H1 (cell line): ENCODE results near the gene CRABP2. TPM values are rescaled to one million over a fixed set of nuclear protein-coding genes. Genes with fewer than 3 reads are reported as not detected.

Experiments used
- CTCF ChIA-PET: fragments of 300-600 bp; sonication (Branson Sonifier 250); formaldehyde crosslinking; loops from one replicate; lab custom pipeline; 2021; ENCODE audit not compliant: partially characterized antibody; lab: Charles Lee
- POLR2A ChIA-PET: fragments of 300-600 bp; sonication (Branson Sonifier 250); formaldehyde crosslinking; loops from one replicate; lab custom pipeline; 2021; ENCODE audit warnings: inconsistent platforms; ENCODE audit not compliant: partially characterized antibody; lab: Charles Lee
- DNase-seq, 2 experiments: peaks; one replicate each; pipeline versions ENCODE4 v3.0.0 to v3.0.0-alpha.2; 2010 to 2022; ENCODE audit warnings: low spot score in 2 of 2, low read depth in 1 of 2, mixed read lengths in 1 of 2
- FAIRE-seq: peaks from 2 replicates; lab custom pipeline; 2011; peaks lifted over from hg19 to GRCh38; lab: Jason Lieb, UNC
- H2AFZ ChIP-seq: 2 replicates; pipeline ENCODE4 v1.8.1; 2012; ENCODE audit warnings: low read length, inconsistent platforms
- H2AK5ac ChIP-seq: 2 replicates; pipeline ENCODE4 v1.6.1; 2013; ENCODE audit warnings: low read depth, low read length
- H2BK120ac ChIP-seq: replicated peaks from 2 replicates; pipeline ENCODE3; 2013; ENCODE audit warnings: low read depth, low read length, inconsistent platforms
- H2BK12ac ChIP-seq: 2 replicates; pipeline ENCODE4 v1.6.1; 2013; ENCODE audit warnings: low read depth, low read length
- H2BK15ac ChIP-seq: 2 replicates; pipeline ENCODE4 v1.6.1; 2013; ENCODE audit warnings: low read length
- H2BK20ac ChIP-seq: 2 replicates; pipeline ENCODE4 v1.6.1; 2013; ENCODE audit warnings: low read length
- H2BK5ac ChIP-seq: 2 replicates; pipeline ENCODE4 v1.6.1; 2013; ENCODE audit warnings: low read depth, low read length
- H3K14ac ChIP-seq: 2 replicates; pipeline ENCODE4 v1.6.1; 2013; ENCODE audit warnings: inconsistent platforms; ENCODE audit not compliant: insufficient read length
- H3K18ac ChIP-seq: 2 replicates; pipeline ENCODE4 v1.6.1; 2013; ENCODE audit warnings: low read length; ENCODE audit errors: extremely low read depth
- H3K23ac ChIP-seq: 2 replicates; pipeline ENCODE4 v1.6.1; 2013; ENCODE audit warnings: inconsistent platforms; ENCODE audit not compliant: insufficient read length
- H3K23me2 ChIP-seq: 2 replicates; pipeline ENCODE4 v1.6.1; 2013; ENCODE audit warnings: low read depth, low read length
- H3K27ac ChIP-seq: 2 replicates; pipeline ENCODE4 v1.6.1; 2011; ENCODE audit warnings: low read depth, low read length, inconsistent platforms
- H3K27me3 ChIP-seq, 4 experiments: replicated peaks in 1 of 4; 1 replicate in 1 of 4; 2 replicates in 3 of 4; pipeline versions ENCODE4 v1.6.1 to v1.8.1; 2011 to 2013; ENCODE audit warnings: low read length in 3 of 4, mild to moderate bottlenecking in 3 of 4, inconsistent platforms in 2 of 4, mixed read lengths in 2 of 4, moderate library complexity in 1 of 4; ENCODE audit not compliant: control insufficient read depth in 3 of 4, insufficient read depth in 3 of 4; ENCODE audit errors: extremely low read depth in 1 of 4
- H3K36me3 ChIP-seq, 4 experiments: 2 replicates each; pipeline versions ENCODE4 v1.6.1 to v1.8.1; 2011 to 2013; ENCODE audit warnings: mild to moderate bottlenecking in 4 of 4, low read length in 3 of 4, moderate library complexity in 2 of 4, control low read depth in 1 of 4, inconsistent platforms in 1 of 4; ENCODE audit not compliant: insufficient read depth in 4 of 4, control insufficient read depth in 2 of 4
- H3K4ac ChIP-seq: replicated peaks from 2 replicates; pipeline ENCODE3; 2013; ENCODE audit warnings: low read length, low read depth, mixed read lengths, inconsistent platforms; ENCODE audit not compliant: insufficient read length
- H3K4me1 ChIP-seq, 4 experiments: replicated peaks in 1 of 4; 1 replicate in 1 of 4; 2 replicates in 3 of 4; pipeline versions ENCODE4 v1.6.1 to v1.8.1; 2011 to 2013; ENCODE audit warnings: low read length in 3 of 4, inconsistent platforms in 2 of 4, mixed read lengths in 1 of 4; ENCODE audit not compliant: insufficient read depth in 4 of 4, control insufficient read depth in 3 of 4
- H3K4me2 ChIP-seq, 2 experiments: 2 replicates each; pipeline versions ENCODE4 v1.6.1 to v1.8.1; 2011 to 2013; ENCODE audit warnings: low read depth in 2 of 2, low read length in 2 of 2, control low read depth in 1 of 2, inconsistent platforms in 1 of 2, mild to moderate bottlenecking in 1 of 2; ENCODE audit not compliant: insufficient read depth in 1 of 2
- H3K4me3 ChIP-seq, 4 experiments: fragments of 200-600, 300-600 bp in 1 of 4; sonication (generic), shearing (Covaris generic), sonication (Bioruptor Twin) in 1 of 4; 2 replicates each; pipeline versions ENCODE4 v1.5.1 to v1.8.1; 2011 to 2016; ENCODE audit warnings: low read length in 4 of 4, low read depth in 3 of 4, control low read depth in 2 of 4, inconsistent platforms in 2 of 4, mild to moderate bottlenecking in 2 of 4, mixed read lengths in 1 of 4, moderate library complexity in 1 of 4; ENCODE audit not compliant: insufficient read depth in 2 of 4; ENCODE audit errors: extremely low read depth in 1 of 4
- H3K56ac ChIP-seq: replicated peaks from 2 replicates; pipeline ENCODE3; 2013; ENCODE audit warnings: low read depth, mild to moderate bottlenecking, mixed read lengths, low read length, inconsistent platforms; ENCODE audit not compliant: insufficient read length
- H3K79me1 ChIP-seq: 2 replicates; pipeline ENCODE4 v1.6.1; 2013; ENCODE audit warnings: low read depth, low read length, control low read depth
- H3K79me2 ChIP-seq, 2 experiments: 2 replicates each; pipeline versions ENCODE4 v1.6.1 to v1.8.1; 2012 to 2013; ENCODE audit warnings: low read length in 2 of 2, mild to moderate bottlenecking in 2 of 2, inconsistent platforms in 1 of 2; ENCODE audit not compliant: insufficient read depth in 2 of 2, control insufficient read depth in 1 of 2
- H3K9ac ChIP-seq, 4 experiments: replicated peaks in 1 of 4; 1 replicate in 1 of 4; 2 replicates in 3 of 4; pipeline versions ENCODE4 v1.6.1 to v1.8.1; 2011 to 2013; ENCODE audit warnings: low read depth in 3 of 4, low read length in 3 of 4, control low read depth in 2 of 4, mild to moderate bottlenecking in 2 of 4, moderate library complexity in 2 of 4, inconsistent platforms in 1 of 4; ENCODE audit errors: extremely low read depth in 1 of 4
- H3K9me3 ChIP-seq, 2 experiments: 2 replicates each; pipeline versions ENCODE4 v1.6.1 to v1.8.1; 2012 to 2013; ENCODE audit warnings: mild to moderate bottlenecking in 2 of 2, moderate library complexity in 2 of 2, control low read depth in 1 of 2, inconsistent platforms in 1 of 2, low read depth in 1 of 2, low read length in 1 of 2, mixed read lengths in 1 of 2; ENCODE audit not compliant: insufficient read depth in 2 of 2
- H4K20me1 ChIP-seq, 2 experiments: replicated peaks in 1 of 2; 2 replicates each; pipeline versions ENCODE3 to v1.8.1; 2011 to 2013; ENCODE audit warnings: inconsistent platforms in 2 of 2, low read length in 2 of 2, mild to moderate bottlenecking in 1 of 2; ENCODE audit not compliant: insufficient read depth in 2 of 2, control insufficient read depth in 1 of 2
- H4K5ac ChIP-seq: 2 replicates; pipeline ENCODE4 v1.6.1; 2013; ENCODE audit warnings: low read length, low read depth, mixed read lengths, inconsistent platforms; ENCODE audit not compliant: insufficient read length
- H4K8ac ChIP-seq: 2 replicates; pipeline ENCODE4 v1.8.0; 2013; ENCODE audit warnings: mild to moderate bottlenecking, moderate library complexity, low read length, inconsistent platforms; ENCODE audit not compliant: insufficient read depth; ENCODE audit errors: extremely low read depth
- H4K91ac ChIP-seq: replicated peaks from 2 replicates; pipeline ENCODE3; 2013; ENCODE audit warnings: low read length, mixed read lengths, inconsistent platforms; ENCODE audit not compliant: insufficient read length
- ASH2L ChIP-seq: fragments of 200-600, 300-600 bp; sonication (generic); IDR thresholded peaks from one replicate; pipeline ENCODE4 v1.7.1; 2017; ENCODE audit warnings: low read length
- BCL11A ChIP-seq, 2 experiments: IDR thresholded peaks; one replicate each; pipeline ENCODE4 v1.6.1; 2011; ENCODE audit warnings: low read depth in 2 of 2, low read length in 2 of 2, mild to moderate bottlenecking in 2 of 2
- CHD1 ChIP-seq: IDR thresholded peaks from 2 replicates; pipeline ENCODE4 v1.6.1; 2012; ENCODE audit warnings: low read depth, low read length, improper control_type of control experiment
- KDM5A ChIP-seq: fragments of 200-600 bp; IDR thresholded peaks from 2 replicates; pipeline ENCODE4 v1.7.1; 2012; ENCODE audit warnings: mild to moderate bottlenecking, low read length, inconsistent platforms, mixed read lengths
- POLR2AphosphoS5 ChIP-seq: IDR thresholded peaks from 2 replicates; pipeline ENCODE4 v1.6.1; 2011; ENCODE audit warnings: low read depth, low read length
- RNF2 ChIP-seq: fragments of 200-900, 300-1000 bp; sonication (generic); IDR thresholded peaks from 2 replicates; pipeline ENCODE4 v1.7.1; 2016; ENCODE audit warnings: borderline replicate concordance, low read depth, mild to moderate bottlenecking, antibody characterized with exemption, low read length; ENCODE audit not compliant: poor library complexity, severe bottlenecking; ENCODE audit errors: missing control alignments
- RXRA ChIP-seq: IDR thresholded peaks from 2 replicates; pipeline ENCODE4 v1.6.1; 2011; ENCODE audit warnings: low read depth, mild to moderate bottlenecking, low read length, moderate library complexity; ENCODE audit not compliant: insufficient read depth
- SRF ChIP-seq: IDR thresholded peaks from 2 replicates; pipeline ENCODE4 v1.6.1; 2011; ENCODE audit warnings: mild to moderate bottlenecking, low read depth, low read length, moderate library complexity
- TCF12 ChIP-seq: IDR thresholded peaks from 2 replicates; pipeline ENCODE4 v1.6.1; 2011; ENCODE audit warnings: low read depth, mild to moderate bottlenecking, low read length
- WGBS, 2 experiments: shearing (Covaris generic) in 1 of 2; methylation state at CpG; one replicate each; pipeline versions ENCODE4 v1.1.6 to v1.1.7; 2013 to 2015; ENCODE audit warnings: low lambda C conversion rate in 2 of 2, mixed read lengths in 2 of 2, inconsistent platforms in 1 of 2, low coverage in 1 of 2, missing lambda C conversion rate in 1 of 2; ENCODE audit not compliant: insufficient replicate concordance in 2 of 2, insufficient coverage in 1 of 2, insufficient read length in 1 of 2; ENCODE audit errors: extremely low coverage in 1 of 2, missing lambda C conversion rate in 1 of 2; 5-methylcytosine and 5-hydroxymethylcytosine counted together
- polyA plus RNA-seq, 7 experiments: library from polyadenylated mRNA; depleted of rRNA in 3 of 7; stranded (reverse) in 5 of 7; unstranded in 2 of 7; fragments of >200 nt in 5 of 7; fragments of 200-250 nt in 2 of 7; gene quantifications; 1 replicate in 5 of 7; 2 replicates in 1 of 7; 4 replicates in 1 of 7; pipeline versions ENCODE4 v1.2.1 to v1.2.3, GENCODE V29; 2011 to 2013; ENCODE audit warnings: missing spikeins in 2 of 7, mixed read lengths in 2 of 7
- total RNA-seq: library from RNA; stranded (reverse); fragmentation: NEBNext Ultra II Directional; extraction: Animal tissue kit (Norgen Biotek cat#: 25700); gene quantifications from 2 replicates; pipeline ENCODE4 v1.2.1, GENCODE V29; 2021
- TF ChIP-seq, protein P1 (sequence below), 3 experiments: IDR thresholded peaks; 1 replicate in 2 of 3; 2 replicates in 1 of 3; pipeline versions ENCODE4 v1.5.1 to v1.6.1; 2011; ENCODE audit warnings: low read length in 3 of 3, mild to moderate bottlenecking in 3 of 3, inconsistent platforms in 2 of 3, low read depth in 1 of 3, moderate library complexity in 1 of 3; ENCODE audit not compliant: insufficient read depth in 1 of 3; ENCODE audit errors: control extremely low read depth in 1 of 3
- TF ChIP-seq, protein P2 (sequence below): IDR thresholded peaks from 2 replicates; pipeline ENCODE4 v1.6.1; 2012; ENCODE audit warnings: inconsistent platforms

Gene CRABP2
- total and polyA plus RNA-seq, 2 of the 8 experiments (the other 6 are each of a cell fraction or from before 2014, with no cell fraction given) = 69.2 to 119 TPM

DNA sequence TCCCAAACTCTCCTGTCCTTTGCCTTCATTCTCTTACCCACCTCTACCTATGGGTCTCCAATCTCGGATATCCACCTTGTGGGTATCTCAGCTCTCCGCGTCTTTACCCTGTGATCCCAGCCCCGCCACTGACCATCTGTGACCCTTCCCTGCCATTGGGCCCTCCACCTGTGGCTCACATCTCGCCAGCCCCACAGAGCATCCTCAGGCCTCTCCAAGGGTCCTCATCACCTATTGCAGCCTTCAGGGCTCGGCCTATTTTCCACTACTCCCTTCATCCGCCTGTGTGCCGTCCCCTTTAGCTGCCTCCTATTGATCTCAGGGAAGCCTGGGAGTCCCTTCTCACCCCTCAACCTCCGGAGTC, 52.4 kb downstream of the CRABP2 start:
- H3K18ac ChIP-seq = no peak overlapping the region
- H3K14ac ChIP-seq = no peak overlapping the region
- ChIA-PET CTCF (interaction anchor here (1.0 to 43.0 kb wide), 10 partner anchors 7 to 193 kb away, joined by 3 to 868 read pairs (median 10); partner anchors contain the start of genes BCAN, CRABP2, HAPLN2 and NES), POLR2A (interaction anchor here (0.7 to 2.6 kb wide), 8 partner anchors 10 to 61 kb away, joined by 3 to 13 read pairs (median 3); partner anchors contain the start of genes BCAN, NAXE and NES)
- H2BK120ac ChIP-seq = no peak overlapping the region
- peaks cover 2 to 36% (median 26%) of the 10 kb centered on the region in 4 experiments for H3K27me3 ChIP-seq
- DNase-seq (no peak), FAIRE-seq (no peak)
- no peaks in the 10 kb centered on the region for H3K79me2 ChIP-seq
- H3K9me3 ChIP-seq = no peaks in the 10 kb centered on the region
- no peaks in the 10 kb centered on the region for H3K79me1 ChIP-seq
- H3K9ac ChIP-seq = no peak overlapping the region
- H3K36me3 ChIP-seq = no peaks in the 10 kb centered on the region
- peaks cover 0 to 2% of the 10 kb centered on the region in 2 experiments for H4K20me1 ChIP-seq
- WGBS, 2 experiments = 90% methylated on average over 9 of the region's 9 CpGs; no CpG with 5 or more reads in 1 of the 2 experiments
- H2BK5ac ChIP-seq = no peak overlapping the region
- H4K91ac ChIP-seq = no peak overlapping the region
- no peak overlapping the region for H3K23ac ChIP-seq
- TF ChIP-seq, protein P1, sequence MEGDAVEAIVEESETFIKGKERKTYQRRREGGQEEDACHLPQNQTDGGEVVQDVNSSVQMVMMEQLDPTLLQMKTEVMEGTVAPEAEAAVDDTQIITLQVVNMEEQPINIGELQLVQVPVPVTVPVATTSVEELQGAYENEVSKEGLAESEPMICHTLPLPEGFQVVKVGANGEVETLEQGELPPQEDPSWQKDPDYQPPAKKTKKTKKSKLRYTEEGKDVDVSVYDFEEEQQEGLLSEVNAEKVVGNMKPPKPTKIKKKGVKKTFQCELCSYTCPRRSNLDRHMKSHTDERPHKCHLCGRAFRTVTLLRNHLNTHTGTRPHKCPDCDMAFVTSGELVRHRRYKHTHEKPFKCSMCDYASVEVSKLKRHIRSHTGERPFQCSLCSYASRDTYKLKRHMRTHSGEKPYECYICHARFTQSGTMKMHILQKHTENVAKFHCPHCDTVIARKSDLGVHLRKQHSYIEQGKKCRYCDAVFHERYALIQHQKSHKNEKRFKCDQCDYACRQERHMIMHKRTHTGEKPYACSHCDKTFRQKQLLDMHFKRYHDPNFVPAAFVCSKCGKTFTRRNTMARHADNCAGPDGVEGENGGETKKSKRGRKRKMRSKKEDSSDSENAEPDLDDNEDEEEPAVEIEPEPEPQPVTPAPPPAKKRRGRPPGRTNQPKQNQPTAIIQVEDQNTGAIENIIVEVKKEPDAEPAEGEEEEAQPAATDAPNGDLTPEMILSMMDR (IDR thresholded peaks at IDR 0.05; ENCODE audit: control extremely low read depth in 1 of 3, insufficient read depth in 1 of 3, low read depth in 1 of 3, low read length in 3 of 3) = no peak
- TF ChIP-seq CHD1 = no peak
- no peak for TF ChIP-seq POLR2AphosphoS5
- no peak for TF ChIP-seq TCF12
- TF ChIP-seq KDM5A = no peak
- TF ChIP-seq, protein P2, sequence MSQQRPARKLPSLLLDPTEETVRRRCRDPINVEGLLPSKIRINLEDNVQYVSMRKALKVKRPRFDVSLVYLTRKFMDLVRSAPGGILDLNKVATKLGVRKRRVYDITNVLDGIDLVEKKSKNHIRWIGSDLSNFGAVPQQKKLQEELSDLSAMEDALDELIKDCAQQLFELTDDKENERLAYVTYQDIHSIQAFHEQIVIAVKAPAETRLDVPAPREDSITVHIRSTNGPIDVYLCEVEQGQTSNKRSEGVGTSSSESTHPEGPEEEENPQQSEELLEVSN = no peak
- TF ChIP-seq RNF2 = no peak
- TF ChIP-seq ASH2L = no peak
- no peak for TF ChIP-seq BCL11A (IDR thresholded peaks at IDR 0.05; ENCODE audit: low read depth in 2 of 2, low read length in 2 of 2)
- TF ChIP-seq RXRA = no peak
- TF ChIP-seq SRF = no peak
- H2BK15ac ChIP-seq = no peak overlapping the region
- no peak overlapping the region for H3K56ac ChIP-seq
- H3K4me2 ChIP-seq = no peak overlapping the region
- no peak overlapping the region for H2BK12ac ChIP-seq
- H3K4me3 ChIP-seq = no peak overlapping the region
- peaks cover 7% of the 10 kb centered on the region for H3K23me2 ChIP-seq
- no peak overlapping the region for H4K8ac ChIP-seq
- H4K5ac ChIP-seq = no peak overlapping the region
- H2BK20ac ChIP-seq = no peak overlapping the region
- H3K4me1 ChIP-seq = peaks cover 2 to 9% (median 5%) of the 10 kb centered on the region in 4 experiments; a peak in 5 of 7 replicates
- no peak overlapping the region for H3K4ac ChIP-seq
- no peak overlapping the region for H2AFZ ChIP-seq
- no peak overlapping the region for H3K27ac ChIP-seq
- H2AK5ac ChIP-seq = no peak overlapping the region
